NCI-H2081 treated with DMSO at 0.1 percent for 48 hours (cell line): ENCODE data around the gene CCDC78.

Experiments used
- DNase-seq: peaks from one replicate; lab custom pipeline; 2025; lab: John Stamatoyannopoulos, UW

CCDC78 gene

GRCh38 chr16:677316-678190, 48.7 kb downstream of the CCDC78 start:
- no peak for DNase-seq

DNA sequence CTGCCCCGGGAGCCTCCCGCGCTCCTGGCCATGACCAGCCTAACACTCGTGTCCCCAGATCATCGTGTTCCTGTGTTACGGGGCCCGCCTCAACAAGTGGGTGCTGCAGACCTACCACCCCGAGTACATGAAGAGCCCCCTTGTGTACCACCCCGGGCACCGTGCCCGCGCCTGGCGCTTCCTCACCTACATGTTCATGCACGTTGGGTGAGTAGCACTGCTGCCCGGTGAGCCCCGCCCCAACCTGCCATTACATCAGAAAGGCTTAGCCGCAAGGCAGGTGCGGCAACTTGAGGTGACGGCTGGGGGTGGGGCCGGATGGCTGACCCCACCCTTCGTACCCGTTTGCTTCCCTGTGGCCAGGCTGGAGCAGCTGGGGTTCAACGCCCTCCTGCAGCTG, 49.3 kb downstream of the CCDC78 start:
- no peak for DNase-seq

- no peak for DNase-seq
Measured at GRCh38 chr16:676565-676902, 49.7 kb downstream of the CCDC78 start.

- no peak for DNase-seq
Measured at GRCh38 chr16:675884-676564, 50.2 kb downstream of the CCDC78 start.

- DNase-seq, result no peak
Measured at GRCh38 chr16:674968-675883, 51.0 kb downstream of the CCDC78 start, which contains the start of gene RHBDL1. RHBDL1 (plus strand) TSS chr16:675671; CDS start chr16:675791, 120 bp downstream.

GRCh38 chr16:674214-674881, 51.9 kb downstream of the CCDC78 start:
- no peak for DNase-seq

DNA sequence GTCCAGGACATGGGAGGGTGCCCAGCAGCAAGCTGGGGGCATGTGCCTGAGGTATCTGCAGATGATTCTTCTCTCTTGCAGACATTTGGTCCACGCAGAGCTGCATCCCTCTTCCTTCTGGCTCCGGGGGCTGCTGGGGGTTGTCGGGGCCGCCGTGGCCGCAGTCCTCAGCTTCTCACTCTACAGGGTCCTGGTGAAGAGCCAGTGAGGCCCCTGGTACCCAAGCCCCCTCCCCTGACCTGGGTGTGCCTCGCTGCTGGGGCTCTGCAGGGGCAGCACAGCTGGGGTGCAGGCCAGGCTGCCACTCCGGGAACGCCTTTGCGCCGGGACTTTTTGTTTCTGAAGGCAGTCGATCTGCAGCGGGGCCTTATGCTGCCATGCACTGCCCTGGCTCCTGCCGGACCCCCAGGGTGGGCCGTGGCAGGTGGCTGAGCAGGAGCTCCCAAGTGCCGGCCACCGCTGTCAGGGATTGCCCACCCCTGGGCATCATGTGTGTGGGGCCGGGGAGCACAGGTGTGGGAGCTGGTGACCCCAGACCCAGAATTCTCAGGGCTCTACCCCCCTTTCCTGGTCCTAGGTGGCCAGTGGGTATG, 52.7 kb downstream of the CCDC78 start:
- DNase-seq, result no peak

DNA sequence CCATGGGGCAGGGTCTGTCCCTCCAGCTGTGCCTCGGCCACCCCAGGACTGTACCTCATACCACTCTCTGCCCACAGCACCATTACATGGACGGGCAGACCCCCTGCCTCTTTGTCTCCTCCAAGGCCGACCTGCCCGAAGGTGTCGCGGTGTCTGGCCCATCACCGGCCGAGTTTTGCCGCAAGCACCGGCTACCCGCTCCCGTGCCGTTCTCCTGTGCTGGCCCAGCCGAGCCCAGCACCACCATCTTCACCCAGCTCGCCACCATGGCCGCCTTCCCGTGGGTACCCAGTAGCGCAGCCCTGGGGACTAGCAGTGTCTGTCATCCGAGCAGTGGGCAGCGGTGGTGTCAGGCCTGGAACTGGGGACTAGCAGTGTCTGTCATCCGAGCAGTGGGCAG, 53.4 kb downstream of the CCDC78 start:
- no peak for DNase-seq
